PC-9 (cell line): ENCODE results near the gene C21orf58. TPM values are rescaled to one million over a fixed set of nuclear protein-coding genes. Genes with fewer than 3 reads are reported as not detected.

Source experiments
- BruUV-seq: library from RNA; stranded (reverse); fragments of 400-500 nt; replicated peaks from 2 replicates; lab custom pipeline; 2021; lab: Mats Ljungman, UMichigan
- CTCF ChIA-PET: fragments of 300-600 bp; sonication (Branson Sonifier 250); formaldehyde crosslinking; loops from one replicate; lab custom pipeline; 2022; ENCODE audit warnings: antibody characterized with exemption; lab: Charles Lee
- POLR2A ChIA-PET: fragments of 300-600 bp; sonication (Branson Sonifier 250); formaldehyde crosslinking; loops from one replicate; lab custom pipeline; 2022; ENCODE audit warnings: antibody characterized with exemption; ENCODE audit not compliant: unreplicated experiment; lab: Charles Lee
- DNase-seq, 2 experiments: peaks; one replicate each; pipeline versions ENCODE4 v3.0.0 to v3.0.0-alpha.2; 2015 to 2022; ENCODE audit warnings: mixed read lengths in 1 of 2
- H2AFZ ChIP-seq: fragments of 200-600 bp; sonication (generic); 2 replicates; pipeline ENCODE4 v1.8.1; 2017; ENCODE audit warnings: antibody characterized with exemption
- H3F3A ChIP-seq: fragments of 200-600 bp; sonication (generic); 2 replicates; pipeline ENCODE4 v1.8.1; 2017; ENCODE audit warnings: antibody characterized with exemption, mild to moderate bottlenecking, low read depth; ENCODE audit not compliant: insufficient read depth
- H3K27ac ChIP-seq: fragments of 200-600 bp; sonication (generic); 2 replicates; pipeline ENCODE4 v1.6.1; 2016; ENCODE audit warnings: mixed run types
- H3K27me3 ChIP-seq: fragments of 200-600 bp; sonication (generic); 2 replicates; pipeline ENCODE4 v1.6.1; 2016; ENCODE audit warnings: low read depth, mixed run types; ENCODE audit not compliant: insufficient read depth
- H3K36me3 ChIP-seq: fragments of 200-600 bp; sonication (generic); 2 replicates; pipeline ENCODE4 v1.6.1; 2016; ENCODE audit warnings: low read depth, mixed run types
- H3K4me1 ChIP-seq: fragments of 200-600 bp; sonication (generic); replicated peaks from 2 replicates; pipeline ENCODE4 v1.6.1; 2016; ENCODE audit warnings: mixed run types; ENCODE audit not compliant: insufficient read depth
- H3K4me2 ChIP-seq: fragments of 200-600 bp; sonication (generic); 2 replicates; pipeline ENCODE4 v1.6.1; 2017; ENCODE audit warnings: mixed run types
- H3K4me3 ChIP-seq: fragments of 200-600 bp; sonication (generic); 2 replicates; pipeline ENCODE4 v1.6.1; 2016; ENCODE audit warnings: mixed run types
- H3K79me2 ChIP-seq: fragments of 200-600 bp; sonication (generic); 2 replicates; pipeline ENCODE4 v1.6.1; 2017; ENCODE audit warnings: low read depth, mixed run types
- H3K9me2 ChIP-seq: fragments of 200-600 bp; sonication (generic); 2 replicates; pipeline ENCODE4 v1.8.1; 2017; ENCODE audit warnings: mild to moderate bottlenecking; ENCODE audit not compliant: insufficient read depth
- H3K9me3 ChIP-seq: fragments of 200-600 bp; sonication (generic); 2 replicates; pipeline ENCODE4 v1.8.1; 2016; ENCODE audit warnings: low read depth; ENCODE audit not compliant: insufficient read depth
- H4K20me1 ChIP-seq: fragments of 200-600 bp; sonication (generic); 2 replicates; pipeline ENCODE4 v1.8.1; 2017; ENCODE audit not compliant: insufficient read depth
- EZH2 ChIP-seq: fragments of 200-600 bp; sonication (generic); IDR thresholded peaks from 2 replicates; pipeline ENCODE4 v1.8.0; 2017; ENCODE audit warnings: antibody characterized with exemption, low read depth
- intact Hi-C: fragments of 100-400 bp; cut with micrococcal nuclease; formaldehyde crosslinking; loops from one replicate; pipeline ENCODE4 v1.10.0; 2022; ENCODE audit not compliant: unreplicated experiment
- total RNA-seq: library from RNA; stranded (reverse); gene quantifications from 2 replicates; pipeline ENCODE4 v1.2.3, GENCODE V29; 2021
- TF ChIP-seq, protein P1 (sequence below): fragments of 200-600 bp; sonication (generic); conservative IDR thresholded peaks from 2 replicates; pipeline ENCODE4 v1.6.1; 2017; ENCODE audit warnings: mixed run types, antibody characterized with exemption, mild to moderate bottlenecking, moderate library complexity

The C21orf58 gene
- total RNA-seq, 1 experiment from 2014 or later, result 28.9 TPM

DNA sequence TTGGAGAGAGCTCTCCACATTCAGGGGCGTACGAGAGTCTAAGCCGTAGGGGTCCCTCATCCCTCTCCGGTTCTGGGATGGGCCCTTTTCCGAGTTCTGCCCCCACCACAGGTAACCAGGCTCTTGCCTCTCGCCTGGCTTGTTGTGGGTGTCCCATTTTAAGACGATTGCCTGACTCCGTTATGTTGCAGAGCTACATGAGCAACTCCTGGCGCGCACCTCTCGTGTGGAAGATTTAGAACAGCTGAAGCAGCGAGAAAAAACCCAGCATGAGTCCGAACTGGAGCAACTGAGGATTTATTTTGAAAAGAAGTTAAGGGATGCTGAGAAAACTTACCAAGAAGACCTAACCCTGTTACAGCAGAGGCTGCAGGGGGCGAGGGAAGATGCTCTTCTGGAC lies 29.2 kb upstream of the C21orf58 start:
- Histone ChIP-seq H3K9me2 (no peaks in the 10 kb centered on the region), H4K20me1 (no peaks in the 10 kb centered on the region), H3K4me1 (peaks cover 7% of the 10 kb centered on the region), H2AFZ (no peak overlapping the region), H3K27ac (no peak overlapping the region), H3K9me3 (no peaks in the 10 kb centered on the region), H3K27me3 (no peaks in the 10 kb centered on the region), H3K79me2 (no peaks in the 10 kb centered on the region), H3K36me3 (no peaks in the 10 kb centered on the region; the same call in 1 of the 2 replicates), H3F3A (no peaks in the 10 kb centered on the region; the same call in 1 of the 2 replicates), H3K4me2 (no peak overlapping the region), H3K4me3 (no peak overlapping the region)
- no TSS peak for BruUV-seq
- TF ChIP-seq, protein P1, sequence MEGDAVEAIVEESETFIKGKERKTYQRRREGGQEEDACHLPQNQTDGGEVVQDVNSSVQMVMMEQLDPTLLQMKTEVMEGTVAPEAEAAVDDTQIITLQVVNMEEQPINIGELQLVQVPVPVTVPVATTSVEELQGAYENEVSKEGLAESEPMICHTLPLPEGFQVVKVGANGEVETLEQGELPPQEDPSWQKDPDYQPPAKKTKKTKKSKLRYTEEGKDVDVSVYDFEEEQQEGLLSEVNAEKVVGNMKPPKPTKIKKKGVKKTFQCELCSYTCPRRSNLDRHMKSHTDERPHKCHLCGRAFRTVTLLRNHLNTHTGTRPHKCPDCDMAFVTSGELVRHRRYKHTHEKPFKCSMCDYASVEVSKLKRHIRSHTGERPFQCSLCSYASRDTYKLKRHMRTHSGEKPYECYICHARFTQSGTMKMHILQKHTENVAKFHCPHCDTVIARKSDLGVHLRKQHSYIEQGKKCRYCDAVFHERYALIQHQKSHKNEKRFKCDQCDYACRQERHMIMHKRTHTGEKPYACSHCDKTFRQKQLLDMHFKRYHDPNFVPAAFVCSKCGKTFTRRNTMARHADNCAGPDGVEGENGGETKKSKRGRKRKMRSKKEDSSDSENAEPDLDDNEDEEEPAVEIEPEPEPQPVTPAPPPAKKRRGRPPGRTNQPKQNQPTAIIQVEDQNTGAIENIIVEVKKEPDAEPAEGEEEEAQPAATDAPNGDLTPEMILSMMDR, result no peak
- intact Hi-C loops, result no loop called here
- ChIA-PET POLR2A (interaction anchor here (0.5 kb wide), 1 partner anchor 108 kb away, joined by 3 read pairs; no protein-coding TSS in a partner anchor), CTCF (no interaction called here)
- no peak for DNase-seq

DNA sequence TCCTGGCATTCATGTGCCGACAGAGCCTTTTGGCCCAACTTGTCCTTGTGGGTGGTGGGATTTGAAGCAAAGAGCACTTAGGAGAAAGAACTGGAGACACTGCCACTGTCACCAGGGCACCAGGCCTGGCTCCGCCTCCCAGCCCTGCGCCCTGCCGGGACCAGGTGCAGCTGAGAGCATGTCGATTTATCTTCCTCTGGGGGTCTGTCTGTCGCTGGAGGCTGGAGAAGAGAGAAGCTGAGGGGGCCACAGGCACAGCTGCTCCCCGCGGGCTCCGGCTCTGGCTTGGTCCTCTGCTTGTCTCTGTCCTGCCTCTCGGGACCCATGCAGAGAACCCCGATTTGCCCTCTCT lies 28.5 kb upstream of the C21orf58 start:
- no TSS peak for BruUV-seq

DNA sequence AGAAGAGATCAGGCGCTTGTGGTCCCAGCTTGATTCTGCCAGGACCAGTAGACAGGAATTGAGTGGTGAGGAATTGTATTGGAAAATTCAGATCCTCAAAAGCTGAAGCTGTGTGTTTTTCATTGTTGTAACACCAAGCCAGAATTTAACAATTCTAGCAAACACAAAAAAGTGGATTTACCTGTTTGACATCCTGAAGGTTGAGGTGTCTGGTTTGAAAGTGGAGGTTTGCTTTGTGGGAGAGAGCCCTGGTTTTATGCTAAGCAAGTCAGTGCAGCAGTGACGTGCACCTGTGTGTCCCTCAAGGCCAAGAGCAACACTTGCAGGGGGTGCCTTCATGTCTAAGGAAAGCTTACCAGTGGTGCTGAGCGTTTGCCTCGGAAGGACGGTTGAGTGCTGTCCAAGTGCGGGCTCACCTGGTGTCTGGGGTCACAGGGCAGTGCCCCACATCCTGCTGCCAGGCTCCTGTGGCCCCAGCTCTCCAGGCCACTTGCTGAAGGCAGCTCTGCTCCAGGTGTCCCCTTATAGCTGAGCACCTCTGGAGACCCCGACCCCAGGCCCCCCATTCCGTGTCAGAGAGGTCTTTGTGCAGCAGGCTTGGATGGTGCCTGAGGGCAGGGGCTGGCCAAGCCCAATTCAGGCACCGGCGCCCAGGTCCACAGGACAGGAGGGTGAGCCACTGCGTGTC lies 27.9 kb upstream of the C21orf58 start:
- no peak overlapping the region for H2AFZ ChIP-seq
- no peaks in the 10 kb centered on the region for H3K79me2 ChIP-seq
- H3K4me1 ChIP-seq, result peaks cover 7% of the 10 kb centered on the region
- DNase-seq, result peak in 1 of 2 experiments; percentile 68
- intact Hi-C loops, result no loop called here
- 0 out of 2 replicates have a peak overlapping the region, but pooled peaks have one; percentile 8 for H3K4me2 ChIP-seq
- TF ChIP-seq, protein P1, result no peak
- TF ChIP-seq EZH2, result no peak
- H3K9me2 ChIP-seq, result no peaks in the 10 kb centered on the region
- H3K9me3 ChIP-seq, result no peaks in the 10 kb centered on the region
- ChIA-PET POLR2A (no interaction called here), CTCF (no interaction called here)
- H3K4me3 ChIP-seq, result no peak overlapping the region
- no peaks in the 10 kb centered on the region; the same call in 1 of the 2 replicates for H3K36me3 ChIP-seq
- no peaks in the 10 kb centered on the region for H3K27me3 ChIP-seq
- H4K20me1 ChIP-seq, result no peaks in the 10 kb centered on the region
- BruUV-seq, result no TSS peak
- no peaks in the 10 kb centered on the region; the same call in 1 of the 2 replicates for H3F3A ChIP-seq
- H3K27ac ChIP-seq, result no peak overlapping the region

More for the DNA sequence above, 28.5 kb upstream of the C21orf58 start:
- Histone ChIP-seq H3K27ac (no peak overlapping the region), H3K4me1 (peaks cover 7% of the 10 kb centered on the region), H2AFZ (no peak overlapping the region), H3K4me2 (no peak overlapping the region), H3K79me2 (no peaks in the 10 kb centered on the region), H3K9me2 (no peaks in the 10 kb centered on the region), H3K9me3 (no peaks in the 10 kb centered on the region), H3K4me3 (no peak overlapping the region), H3K36me3 (no peaks in the 10 kb centered on the region; the same call in 1 of the 2 replicates), H3F3A (no peaks in the 10 kb centered on the region; the same call in 1 of the 2 replicates), H3K27me3 (no peaks in the 10 kb centered on the region), H4K20me1 (no peaks in the 10 kb centered on the region)
- TF ChIP-seq EZH2, result no peak
- TF ChIP-seq, protein P1, result no peak
- CTCF ChIA-PET, result no interaction called here
- intact Hi-C loops, result no loop called here
- POLR2A ChIA-PET, result no interaction called here
- no peak for DNase-seq
